Measurements from ENCODE around the gene ERAS. TPM values are rescaled to one million over a fixed set of nuclear protein-coding genes. Genes with fewer than 3 reads are reported as not detected.
A peak's percentile ranks its signal among the peaks of the same experiment; 100 is the strongest.

The ERAS gene
- total and polyA plus RNA-seq, 10 donors = 0.08 to 0.79 (median 0.10) TPM; not detected in 7

GRCh38 chrX:48801280-48802088 is 24.8 kb upstream of the ERAS start, which contains the start of gene HDAC6:
Gene HDAC6, plus strand, starts transcription at chrX:48802067. Its CDS starts 626 bp downstream, at chrX:48802693.
- no peaks in the 10 kb centered on the region for H3K27me3 ChIP-seq (replicated peaks in 1 of 7)
- H3K36me3 ChIP-seq = peaks cover 0 to 28% (median 0%) of the 10 kb centered on the region in 6 donors
- H3K4me1 ChIP-seq = peaks cover 0 to 15% (median 8%) of the 10 kb centered on the region in 6 donors
- H3K9me3 ChIP-seq = no peaks in the 10 kb centered on the region
- intact Hi-C loops (cut with DNase I; ENCODE audit: low total_unique reads) = loop anchor here (10.0 kb wide), 1 partner anchor 93 kb away; the partner anchor contains the start of genes PQBP1 and TIMM17B
- WGBS, 5 donors = 0 to 58% (median 7%) methylated on average over 13 to 89 of the region's 89 CpGs
- peak within 1 kb of the TSS; percentile 88 to 98 (median 92) for H3K27ac ChIP-seq
- TF ChIP-seq POLR2A (IDR thresholded peaks at IDR 0.05) (no peak), POLR2AphosphoS5 (IDR thresholded peaks at IDR 0.05) (peak; percentile 89 to 91 (median 89)), CTCF (IDR thresholded peaks at IDR 0.05 in 8 of 11, conservative IDR thresholded peaks at IDR 0.05 in 3 of 11) (peak in 8 of 11 experiments; percentile 18 to 47 (median 29))
- H3K4me3 ChIP-seq = peak within 1 kb of the TSS; percentile 37 to 73 (median 52)
- peak; percentile 98 for DNase-seq

GRCh38 chrX:48802089-48802904 is 24.0 kb upstream of the ERAS start:
- Histone ChIP-seq H3K4me1 (peaks cover 0 to 15% (median 8%) of the 10 kb centered on the region in 6 donors), H3K27ac (peak overlapping the region; percentile 83 to 98 (median 92)), H3K27me3 (replicated peaks in 1 of 7) (no peaks in the 10 kb centered on the region), H3K36me3 (peaks cover 0 to 35% (median 0%) of the 10 kb centered on the region in 6 donors), H3K9me3 (no peaks in the 10 kb centered on the region), H3K4me3 (peak overlapping the region; percentile 27 to 73 (median 38))
- TF ChIP-seq POLR2AphosphoS5 (IDR thresholded peaks at IDR 0.05) (peak in 2 of 3 donors; percentile 18 to 60), POLR2A (IDR thresholded peaks at IDR 0.05) (peak in 1 of 3 donors; percentile 62), CTCF (IDR thresholded peaks at IDR 0.05 in 8 of 11, conservative IDR thresholded peaks at IDR 0.05 in 3 of 11) (peak in 1 of 11 experiments; percentile 15)
- WGBS, 5 donors = 5 to 43% (median 9%) methylated on average over 32 to 40 of the region's 40 CpGs
- intact Hi-C loops (cut with DNase I; ENCODE audit: low total_unique reads) = loop anchor here (10.0 kb wide), 1 partner anchor 93 kb away; the partner anchor contains the start of genes PQBP1 and TIMM17B
- DNase-seq = peak; percentile 92

- TF ChIP-seq POLR2AphosphoS5 (IDR thresholded peaks at IDR 0.05) (no peak), CTCF (IDR thresholded peaks at IDR 0.05 in 8 of 11, conservative IDR thresholded peaks at IDR 0.05 in 3 of 11) (no peak), POLR2A (IDR thresholded peaks at IDR 0.05) (no peak)
- Histone ChIP-seq H3K4me1 (peaks cover 0 to 15% (median 8%) of the 10 kb centered on the region in 6 donors), H3K27me3 (replicated peaks in 1 of 7) (no peaks in the 10 kb centered on the region), H3K36me3 (peaks cover 0 to 36% (median 0%) of the 10 kb centered on the region in 6 donors), H3K9me3 (no peaks in the 10 kb centered on the region), H3K27ac (peak overlapping the region in 7 of 8 donors; percentile 88 to 98 (median 92)), H3K4me3 (peak overlapping the region in 6 of 8 donors; percentile 37 to 73 (median 42))
- 52 to 71% (median 56%) methylated on average over 4 of the region's 4 CpGs for WGBS, 5 donors
- intact Hi-C loops (cut with DNase I; ENCODE audit: low total_unique reads) = loop anchor here (10.0 kb wide), 1 partner anchor 92 kb away; the partner anchor contains the start of genes PQBP1 and TIMM17B
- DNase-seq = no peak
These were observed 23.5 kb upstream of the ERAS start for GRCh38 chrX:48802905-48803200.
